NCI-H748 (cell line): ENCODE data around the gene RIOK3.
A peak's percentile ranks its signal among the peaks of the same experiment; 100 is the strongest.
"Not testable (repeated sequence)": the region's sequence is repeated elsewhere in the genome, so short reads cannot be mapped to it uniquely, and the experiment has no call there.

Experiments
- DNase-seq: peaks from one replicate; lab custom pipeline; 2025; ENCODE audit not compliant: unreplicated experiment; lab: John Stamatoyannopoulos, UW

RIOK3 gene, protein sequence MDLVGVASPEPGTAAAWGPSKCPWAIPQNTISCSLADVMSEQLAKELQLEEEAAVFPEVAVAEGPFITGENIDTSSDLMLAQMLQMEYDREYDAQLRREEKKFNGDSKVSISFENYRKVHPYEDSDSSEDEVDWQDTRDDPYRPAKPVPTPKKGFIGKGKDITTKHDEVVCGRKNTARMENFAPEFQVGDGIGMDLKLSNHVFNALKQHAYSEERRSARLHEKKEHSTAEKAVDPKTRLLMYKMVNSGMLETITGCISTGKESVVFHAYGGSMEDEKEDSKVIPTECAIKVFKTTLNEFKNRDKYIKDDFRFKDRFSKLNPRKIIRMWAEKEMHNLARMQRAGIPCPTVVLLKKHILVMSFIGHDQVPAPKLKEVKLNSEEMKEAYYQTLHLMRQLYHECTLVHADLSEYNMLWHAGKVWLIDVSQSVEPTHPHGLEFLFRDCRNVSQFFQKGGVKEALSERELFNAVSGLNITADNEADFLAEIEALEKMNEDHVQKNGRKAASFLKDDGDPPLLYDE

DNA sequence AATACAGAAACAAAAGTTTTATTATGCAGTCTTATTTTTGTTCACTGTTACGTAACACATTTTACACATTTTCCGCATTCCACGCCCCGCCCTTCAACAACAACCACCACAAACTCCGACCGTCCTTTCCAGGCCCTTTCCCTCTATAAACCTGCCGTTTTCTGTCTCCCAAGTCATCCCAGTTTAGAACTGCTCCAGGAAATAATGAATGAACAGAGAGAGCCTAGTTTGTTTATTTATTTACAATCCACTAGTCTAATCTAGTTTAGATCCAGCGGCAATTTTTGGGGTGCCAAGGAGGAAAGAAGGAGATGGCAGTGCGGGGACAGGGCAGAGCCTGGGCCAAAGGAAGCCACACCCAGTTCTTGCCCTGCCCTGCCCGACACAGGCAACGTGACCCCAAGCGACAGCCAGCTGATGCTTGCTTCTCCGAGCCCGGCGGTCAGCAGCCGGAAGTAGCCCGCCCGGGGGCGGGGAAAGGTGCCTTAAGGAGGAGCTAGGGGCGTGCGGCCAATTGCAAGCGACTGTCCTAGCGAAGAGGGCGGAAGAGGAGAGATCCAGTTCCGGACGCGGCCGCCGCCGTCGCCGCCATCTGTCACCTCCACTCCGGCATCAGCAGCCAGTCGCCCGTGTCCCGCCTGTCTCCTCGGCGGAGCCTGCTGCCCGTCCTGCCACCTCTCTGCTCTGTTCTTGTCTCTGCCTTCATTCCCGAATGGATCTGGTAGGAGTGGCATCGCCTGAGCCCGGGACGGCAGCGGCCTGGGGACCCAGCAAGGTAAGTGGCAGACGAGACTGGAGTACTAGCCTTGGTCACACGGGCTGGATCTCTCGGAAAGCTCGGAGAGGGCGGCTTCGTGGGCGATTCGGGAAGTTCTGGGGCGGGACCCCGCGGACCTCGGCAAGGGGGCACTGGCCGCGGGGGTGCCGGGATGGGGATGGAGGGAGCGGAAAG, at the start of gene RIOK3:
TSS of gene RIOK3 (plus strand) at position 560 of the 952 bp plus-strand sequence. CDS start at position 713, 153 bp downstream.
- peak; percentile 98 for DNase-seq

DNA sequence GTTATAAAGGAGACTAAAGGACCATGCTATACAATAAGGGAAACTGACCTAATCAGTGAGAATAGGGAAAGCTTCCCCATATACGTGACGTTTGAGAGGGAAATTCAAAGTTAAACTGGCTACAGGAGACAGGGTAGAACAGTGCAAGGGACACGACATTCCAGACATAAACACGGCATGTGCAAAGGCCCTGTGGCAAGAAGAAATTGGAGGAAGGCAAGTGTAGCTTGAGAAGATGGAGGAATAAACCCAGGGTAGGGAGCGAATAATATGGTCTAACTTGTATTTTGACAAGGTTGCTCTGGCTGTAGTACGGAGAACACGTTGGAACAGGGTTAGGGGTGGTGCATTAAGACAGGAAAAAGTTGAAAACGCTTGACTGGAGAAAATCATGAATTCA, 49.8 kb upstream of the RIOK3 start:
- no peak for DNase-seq

DNA sequence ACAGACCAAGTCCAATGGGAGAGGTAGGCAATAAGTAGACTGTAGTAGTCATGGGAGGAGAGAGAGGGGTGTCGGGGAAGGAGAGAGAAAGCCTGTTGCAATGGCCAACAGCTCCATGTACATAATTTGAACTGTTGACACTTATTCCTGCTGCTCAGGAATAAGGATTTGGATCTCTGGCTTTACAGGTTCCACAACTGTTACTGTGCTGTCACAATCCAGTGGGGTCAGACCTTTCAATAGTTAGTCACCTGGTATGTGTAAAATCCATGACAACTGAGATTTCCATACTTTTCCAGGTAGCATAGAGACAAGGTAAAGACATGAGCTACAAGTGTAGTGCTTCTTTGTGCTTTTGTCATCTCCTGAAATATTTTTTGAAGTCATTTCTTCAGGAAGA, 47.5 kb upstream of the RIOK3 start:
- DNase-seq: no peak

DNA sequence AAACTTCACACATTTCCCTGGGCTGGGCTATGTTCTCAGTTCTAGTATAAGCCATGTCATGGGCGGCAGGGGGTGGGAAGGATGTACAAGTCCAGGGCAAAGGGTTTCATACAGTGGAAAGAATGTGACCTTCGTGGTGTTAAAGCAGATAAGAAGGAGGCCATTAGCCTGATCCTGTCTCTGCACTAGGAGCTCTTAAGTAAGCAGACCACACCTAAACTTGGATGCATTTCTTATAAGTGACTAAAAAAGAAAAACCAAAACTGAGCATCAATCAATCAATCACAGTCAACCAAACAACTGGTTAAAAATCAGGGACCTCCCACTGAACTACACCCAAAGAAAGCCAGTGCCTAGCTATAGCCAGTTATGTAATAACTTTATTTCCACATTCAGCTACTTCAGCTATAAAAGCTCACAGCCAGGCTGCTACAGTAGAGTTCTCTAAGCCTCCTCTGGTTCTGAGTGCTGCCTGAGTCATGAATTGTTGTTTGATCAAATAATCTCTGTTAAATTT, 46.8 kb upstream of the RIOK3 start:
- no peak for DNase-seq

DNA sequence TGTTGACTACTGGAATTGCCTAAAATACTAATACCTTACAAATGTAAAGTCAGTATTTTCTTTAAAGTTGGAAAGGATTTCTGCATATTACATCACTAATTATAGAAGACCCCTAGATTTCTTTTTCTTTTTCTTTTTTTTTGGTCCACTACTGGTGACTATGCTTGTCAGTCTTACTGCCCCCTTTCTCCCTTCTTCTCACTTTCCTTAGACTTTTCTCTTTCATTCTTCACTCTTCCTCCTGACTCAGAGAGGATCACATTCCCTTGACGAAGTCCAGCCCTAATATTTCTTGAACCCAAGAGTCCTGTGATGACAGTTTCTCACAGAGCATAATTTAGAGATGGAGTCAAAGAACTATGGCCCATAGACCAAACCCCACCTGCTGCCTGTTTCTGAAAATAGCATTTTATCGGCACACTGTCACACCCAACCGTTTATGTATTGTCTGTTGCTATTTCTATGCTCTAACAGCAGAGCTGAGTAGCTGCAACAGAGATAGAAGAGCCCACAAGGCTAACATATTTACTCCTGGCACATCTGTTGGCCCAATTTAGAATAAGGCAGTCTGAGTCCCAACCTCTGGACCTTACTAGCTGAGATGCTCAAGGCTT, 40.6 kb upstream of the RIOK3 start:
- peak; percentile 44 for DNase-seq

DNA sequence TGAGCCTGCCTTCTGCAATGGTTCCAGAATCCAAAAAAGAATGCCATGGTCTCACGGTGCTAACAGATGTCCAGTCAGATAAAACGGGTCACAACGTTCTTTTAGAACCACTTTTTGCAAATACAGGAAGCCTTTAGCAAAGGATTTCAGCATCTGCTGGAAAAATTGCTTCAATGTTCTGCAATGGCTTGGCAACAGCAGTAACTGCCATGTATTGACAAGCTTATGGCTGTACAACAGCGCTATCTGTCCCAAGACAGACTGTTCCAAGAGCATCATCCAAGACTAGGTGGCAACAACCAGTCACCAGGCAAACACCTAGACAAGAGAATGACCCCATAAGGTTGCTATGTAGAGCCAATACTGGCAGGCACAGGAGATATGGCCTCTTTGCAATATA, 37.6 kb upstream of the RIOK3 start:
- DNase-seq: no peak

DNA sequence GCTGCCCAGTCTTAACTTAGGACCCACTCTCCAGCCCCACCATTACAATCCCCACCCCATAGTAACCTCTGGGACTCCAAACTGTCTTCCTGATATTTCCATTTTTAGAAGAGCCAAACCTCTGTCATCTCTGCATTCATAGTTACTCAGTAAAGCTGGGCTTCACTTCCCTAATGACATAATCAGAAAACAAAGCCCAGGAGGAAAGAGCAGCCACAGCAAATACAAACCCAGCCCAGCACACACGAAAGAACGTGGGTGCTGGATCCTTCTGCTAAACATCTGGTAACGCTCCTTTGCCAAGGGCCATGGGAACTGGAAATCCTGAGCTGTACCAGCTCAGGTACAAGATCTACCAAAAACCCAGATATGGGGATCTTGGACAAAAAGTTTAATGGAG, 36.8 kb upstream of the RIOK3 start:
- DNase-seq: no peak

DNA sequence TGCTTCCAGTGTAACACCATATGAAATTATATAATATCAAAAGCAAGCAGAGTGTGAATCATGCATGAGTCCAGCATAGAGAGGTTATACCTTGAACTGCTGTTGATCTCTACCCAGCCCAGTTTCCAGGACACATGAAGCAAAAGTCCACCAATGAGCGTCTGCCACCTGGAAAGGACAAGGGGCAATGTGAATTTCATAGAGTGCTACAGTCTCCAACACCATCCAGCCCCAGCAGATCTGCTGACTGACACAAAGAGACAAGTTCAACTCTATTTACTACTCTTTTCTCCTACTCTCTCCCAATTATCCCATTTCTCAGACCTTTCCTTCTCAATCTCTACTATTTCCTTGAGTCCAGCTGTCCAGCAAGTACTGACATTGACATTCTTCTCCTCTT, 31.8 kb upstream of the RIOK3 start:
- no peak for DNase-seq

DNA sequence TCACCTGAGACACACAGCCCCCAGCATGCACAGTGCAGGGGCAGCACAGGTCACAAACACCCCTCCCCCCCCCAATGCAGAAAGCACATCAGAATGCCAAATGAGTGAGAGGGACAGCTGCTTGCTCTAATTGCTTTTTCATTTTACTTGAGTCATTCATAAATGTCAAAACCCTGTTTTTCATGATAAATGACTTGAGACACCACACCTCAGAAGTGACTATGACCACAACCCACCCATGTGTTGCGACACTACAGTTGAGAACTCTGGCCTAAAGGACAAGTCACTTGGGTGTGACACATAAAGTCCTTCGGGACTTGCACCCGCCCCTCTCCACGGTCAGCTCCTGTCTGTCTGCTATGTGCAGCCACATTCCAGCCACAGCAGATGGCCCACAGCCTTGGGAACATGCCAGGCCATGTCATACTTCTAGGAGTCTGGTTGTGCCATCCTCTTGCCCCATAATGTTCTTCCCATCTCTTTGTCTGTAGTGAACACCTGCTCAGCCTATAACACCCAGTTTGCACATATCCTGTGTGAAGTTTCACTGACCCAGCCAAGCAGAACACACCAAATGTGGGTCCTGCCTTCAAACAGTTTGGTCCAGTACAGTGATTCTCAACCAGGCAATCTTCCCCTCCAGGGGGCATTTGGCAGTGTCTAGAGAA, 30.2 kb upstream of the RIOK3 start:
- no peak for DNase-seq

DNA sequence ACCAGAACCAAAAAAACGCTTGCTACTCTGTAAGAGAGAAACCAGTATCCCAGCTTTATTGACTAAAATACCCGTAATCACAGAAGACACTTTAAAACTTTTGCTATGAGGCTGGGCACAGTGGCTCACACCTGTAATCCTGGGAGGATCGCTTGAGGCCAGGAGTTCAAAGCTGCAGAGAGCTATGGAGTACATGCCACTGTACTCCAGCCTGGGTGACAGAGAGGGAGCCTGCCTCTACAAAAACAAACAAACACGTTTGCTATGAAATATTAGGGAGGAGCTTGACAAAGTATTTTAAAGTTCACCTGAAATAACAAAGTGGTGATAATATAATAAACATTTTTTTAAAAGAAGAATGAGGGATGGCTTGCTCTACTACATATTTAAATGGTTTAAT, 28.5 kb upstream of the RIOK3 start:
- no peak for DNase-seq

DNA sequence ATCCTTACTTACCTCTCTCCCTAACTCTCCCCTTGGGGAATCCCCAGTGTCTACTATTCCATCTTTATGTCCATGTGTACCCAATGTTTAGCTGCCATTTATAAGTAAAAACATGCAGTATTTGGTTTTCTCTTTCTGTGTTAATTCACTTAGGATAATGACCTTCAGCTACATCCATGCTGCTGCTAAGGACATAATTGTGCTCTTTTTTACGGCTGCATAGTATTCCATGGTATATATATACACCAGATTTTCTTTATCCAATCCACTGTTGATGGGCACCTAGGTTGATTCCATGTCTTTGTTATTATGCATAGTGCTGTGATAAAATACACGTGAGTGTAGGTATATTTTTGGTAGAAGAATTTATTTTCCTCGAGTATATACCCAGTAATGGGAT, 24.3 kb upstream of the RIOK3 start:
- DNase-seq: no peak

DNA sequence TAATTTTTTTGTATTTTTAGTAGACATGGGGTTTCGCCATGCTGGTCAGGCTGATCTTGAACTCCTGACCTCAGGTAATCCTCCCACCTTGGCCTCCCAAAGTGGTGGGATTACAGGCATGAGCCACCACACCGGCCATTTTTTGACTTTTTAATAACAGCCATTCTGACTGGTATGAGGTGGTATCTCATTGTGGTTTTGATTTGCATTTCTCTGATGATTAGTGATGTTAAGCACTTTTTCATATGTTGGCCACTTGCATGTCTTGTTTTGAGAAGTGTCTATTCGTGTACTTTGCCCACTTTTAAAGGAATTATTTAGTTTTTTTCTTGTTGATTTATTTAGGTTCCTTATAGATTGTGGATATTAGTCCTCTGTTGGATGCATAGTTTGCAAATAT, 23.5 kb upstream of the RIOK3 start:
- DNase-seq: not testable (repeated sequence)

DNA sequence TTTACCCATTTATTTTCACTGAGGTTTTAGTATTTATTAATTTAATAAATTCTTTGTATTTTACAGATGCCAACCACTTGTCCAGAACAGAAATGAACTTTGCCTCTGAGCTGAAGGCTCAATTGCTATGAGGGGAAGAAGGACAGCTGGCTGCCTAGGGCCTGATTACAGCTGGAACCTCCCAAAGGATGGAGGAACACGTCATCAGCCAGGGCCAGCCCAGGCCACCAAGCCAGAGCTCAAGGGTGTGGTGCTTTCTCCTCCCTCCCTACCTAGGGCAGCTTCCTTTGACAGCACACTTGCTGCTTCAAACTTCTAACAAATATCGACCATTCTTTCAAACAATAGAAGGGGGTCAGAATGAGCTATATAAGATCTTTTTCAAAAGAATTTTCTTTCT, 19.7 kb upstream of the RIOK3 start:
- no peak for DNase-seq

DNA sequence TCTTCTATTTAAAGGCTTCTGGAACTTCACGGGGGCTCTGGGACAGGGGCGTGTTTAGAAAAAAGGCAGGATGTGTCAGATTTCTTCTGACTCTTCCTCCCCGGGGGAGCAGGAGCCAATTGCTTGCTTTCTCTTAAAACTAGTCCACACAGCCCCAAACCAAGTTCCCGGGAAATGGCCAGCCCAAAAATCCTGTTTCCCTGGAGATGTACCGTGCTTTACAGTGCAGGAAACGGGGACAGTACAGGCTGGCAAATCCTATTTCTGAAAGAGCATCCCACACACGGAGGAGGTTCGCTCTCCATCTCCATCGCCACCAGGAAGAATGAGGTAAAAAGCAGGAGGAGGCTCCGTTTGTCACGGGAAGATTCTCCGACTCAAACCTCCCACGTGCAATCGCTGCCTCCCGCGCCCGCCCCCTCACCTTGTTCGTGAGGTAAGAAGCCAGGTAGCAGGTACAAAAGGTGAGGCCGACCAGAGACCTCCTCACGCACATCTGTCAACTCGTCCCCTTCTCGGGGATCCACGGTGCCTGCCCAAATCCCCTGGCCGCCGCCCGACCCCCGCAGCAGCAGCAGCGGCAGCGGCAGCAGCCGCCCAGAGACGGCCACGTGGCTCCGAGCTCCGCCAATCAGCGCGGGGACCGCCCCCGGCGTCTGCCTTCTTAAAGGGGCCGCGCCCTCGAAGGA, 15.6 kb upstream of the RIOK3 start:
- DNase-seq: peak; percentile 88

DNA sequence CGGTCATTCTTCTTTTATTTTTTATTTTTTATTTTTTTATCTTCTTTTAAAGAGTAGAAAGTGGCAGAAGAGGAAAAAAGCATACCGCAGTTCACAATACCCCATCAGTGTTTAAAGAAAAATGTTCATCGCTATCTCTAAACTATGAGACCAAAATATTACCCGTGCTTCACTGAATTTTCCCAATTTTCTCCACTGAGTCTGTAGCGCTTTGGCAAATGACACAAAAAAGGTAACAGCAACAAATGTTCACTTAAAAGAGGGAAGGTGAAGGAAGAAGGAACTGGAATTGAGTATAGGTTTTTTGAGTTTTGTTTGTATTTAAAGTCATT, 15.1 kb upstream of the RIOK3 start:
- no peak for DNase-seq

DNA sequence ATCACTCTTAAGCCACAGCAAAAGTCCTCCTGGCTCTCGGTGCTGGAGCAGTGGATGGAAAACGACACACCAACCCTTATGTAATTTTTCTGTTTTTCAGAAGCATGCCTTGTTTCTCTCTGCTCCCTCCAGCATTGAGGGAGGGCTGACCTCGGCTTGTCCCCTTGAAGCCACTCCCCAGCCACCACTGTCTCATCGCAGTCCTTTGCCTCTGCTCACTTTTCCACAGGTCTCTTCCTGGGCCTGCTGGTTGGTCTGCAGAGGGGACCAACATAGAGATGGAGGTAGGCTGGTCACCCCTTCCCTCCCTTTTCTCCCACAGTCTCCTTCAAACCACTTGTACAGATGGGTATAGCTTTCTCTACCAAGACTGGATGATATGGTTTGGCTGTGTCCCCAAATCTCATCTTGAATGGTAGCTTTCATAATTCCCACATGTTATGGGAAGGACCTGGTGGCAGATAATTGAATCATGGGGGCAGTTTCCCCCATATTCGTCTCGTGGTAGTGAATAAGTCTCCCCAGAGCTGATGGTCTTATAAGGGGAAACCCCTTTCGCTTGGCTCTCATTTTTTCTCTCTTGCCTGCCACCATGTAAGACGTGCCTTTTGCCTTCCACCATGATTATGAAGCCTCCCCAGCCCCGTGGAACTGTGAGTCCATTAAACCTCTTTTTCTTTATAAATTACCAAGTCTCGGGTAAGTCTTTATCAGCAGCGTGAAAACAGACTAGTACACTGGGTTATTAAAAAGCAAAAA, 14.3 kb upstream of the RIOK3 start:
- no peak for DNase-seq

DNA sequence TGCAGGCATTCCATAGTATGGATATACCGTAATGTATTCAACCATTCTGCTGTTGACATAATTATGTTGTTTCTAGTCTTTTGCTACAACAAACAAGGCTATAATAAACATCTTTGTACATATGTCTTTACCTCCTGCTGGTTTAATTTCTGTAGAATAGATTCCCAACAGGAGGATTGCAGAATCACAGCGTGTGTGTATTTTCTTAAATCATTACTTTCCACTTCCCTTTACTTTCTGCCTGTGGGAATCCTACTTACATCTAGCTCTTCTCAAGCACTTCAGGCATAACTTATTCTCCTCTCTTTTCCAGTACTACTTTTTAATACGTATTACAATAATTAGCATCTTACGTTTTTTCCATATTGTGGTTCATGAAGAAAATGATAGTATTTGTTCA, 13.0 kb upstream of the RIOK3 start:
- DNase-seq: no peak

DNA sequence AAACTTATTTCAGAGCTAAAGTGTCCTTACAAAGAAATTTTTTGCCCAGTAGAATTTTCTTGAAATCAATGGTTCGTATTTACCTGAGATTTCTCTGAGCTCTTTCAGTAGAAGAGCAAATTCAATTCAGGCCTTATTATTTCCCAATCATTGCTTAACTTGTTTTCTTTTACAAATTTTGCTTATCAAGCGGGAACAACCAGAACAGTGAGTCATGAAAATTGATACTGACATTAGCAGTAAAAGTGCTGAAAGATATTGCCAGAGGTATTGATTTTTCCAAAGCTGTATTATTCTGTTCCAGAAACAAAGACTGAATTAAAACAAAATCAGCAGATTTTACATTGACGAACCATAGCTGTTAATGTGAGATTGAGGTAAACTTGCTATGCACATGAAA, 10.1 kb upstream of the RIOK3 start:
- DNase-seq: no peak

DNA sequence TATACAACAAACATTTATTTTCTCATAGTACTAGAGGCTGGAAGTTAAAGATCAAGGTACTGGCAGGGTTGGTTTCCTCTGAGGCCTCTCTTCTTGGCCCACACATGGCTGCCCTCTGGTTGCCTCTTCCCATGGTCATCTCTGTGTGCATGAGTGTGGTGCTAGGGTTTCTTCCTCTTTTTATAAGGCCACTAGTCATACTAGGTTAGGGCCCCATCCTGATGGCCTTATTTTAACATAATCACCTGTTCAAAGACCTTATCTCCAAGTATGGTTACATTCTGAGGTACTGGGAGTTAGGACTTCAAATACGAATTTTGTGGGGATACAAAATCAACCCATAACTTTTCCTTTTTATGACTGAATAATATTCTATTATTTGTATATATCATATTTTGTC, 4.8 kb upstream of the RIOK3 start:
- no peak for DNase-seq

DNA sequence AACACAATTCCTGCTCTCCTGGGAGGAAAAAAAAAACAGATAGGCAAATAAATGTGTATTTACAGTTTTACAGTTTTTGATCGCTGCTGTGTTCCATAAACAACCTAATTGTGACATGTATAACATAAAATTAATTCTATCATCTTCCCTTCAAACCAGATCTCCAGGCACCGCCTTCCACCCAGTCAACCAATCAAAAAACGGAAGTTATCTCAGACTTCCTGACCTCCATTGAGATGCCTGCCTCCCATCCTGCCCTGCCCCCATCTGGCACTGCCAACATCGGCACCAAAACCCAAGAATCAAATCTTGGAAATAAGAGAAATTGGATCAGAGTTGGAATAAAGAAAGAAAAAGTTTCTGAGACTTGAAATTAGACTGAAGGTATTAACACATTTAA, 3.1 kb upstream of the RIOK3 start:
- no peak for DNase-seq
